Colon (tissue), 2 donors: ENCODE data around the gene ZNF592.
"Not testable (repeated sequence)": the region's sequence is repeated elsewhere in the genome, so short reads cannot be mapped to it uniquely, and the experiment has no call there.

Source experiments
- FAIRE-seq: peaks from 2 replicates; lab custom pipeline; 2012; peaks lifted over from hg19 to GRCh38; lab: Jason Lieb, UNC
- donor health status: control.
- donor health status: control.

The ZNF592 gene

DNA sequence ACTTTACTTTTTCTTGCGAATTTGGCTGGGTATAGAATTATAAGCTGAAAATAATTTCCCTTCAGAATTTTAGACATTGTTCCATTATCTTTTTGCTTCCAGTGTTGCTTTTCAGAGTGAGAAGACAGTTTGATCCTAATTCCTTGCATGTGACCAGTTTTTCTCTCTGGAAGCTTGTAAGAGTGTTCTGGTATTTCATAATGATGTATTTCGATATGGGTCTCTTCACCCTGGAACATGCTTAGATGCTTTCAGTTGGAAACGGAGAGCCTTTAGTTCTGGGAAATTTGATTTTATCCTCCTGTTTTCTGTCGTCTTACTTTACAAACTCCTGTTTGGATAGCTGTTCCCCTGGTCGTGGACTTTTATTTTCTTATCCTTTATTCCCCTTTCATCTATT is 82.6 kb downstream of the ZNF592 start:
- no peak for FAIRE-seq

DNA sequence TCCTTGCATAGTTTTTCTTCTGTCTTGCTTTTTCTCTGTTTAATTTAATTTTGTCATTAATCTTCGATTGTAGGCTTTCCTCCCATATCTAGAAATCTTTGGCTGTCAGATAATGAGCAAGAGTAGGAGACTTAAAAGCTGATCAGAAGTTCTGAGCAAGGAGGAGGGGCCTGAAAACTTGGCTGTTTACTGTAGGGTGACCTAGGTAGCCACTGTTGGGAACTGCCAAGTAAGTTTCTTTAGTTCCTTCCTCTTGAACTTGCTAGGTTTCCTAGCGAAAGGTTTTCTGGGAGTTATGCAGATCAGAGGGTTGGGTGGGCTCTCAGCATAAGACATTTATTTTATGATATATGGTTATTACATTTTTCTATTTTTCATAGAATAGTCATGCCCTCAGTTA is 83.2 kb downstream of the ZNF592 start:
- no peak for FAIRE-seq

GRCh38 chr15:84832448-84833040 is 84.2 kb downstream of the ZNF592 start:
- no peak for FAIRE-seq

GRCh38 chr15:84833447-84834228 is 85.2 kb downstream of the ZNF592 start:
- FAIRE-seq, result no peak

GRCh38 chr15:84834229-84834955 is 86.0 kb downstream of the ZNF592 start:
- no peak for FAIRE-seq

GRCh38 chr15:84834969-84835368 is 86.6 kb downstream of the ZNF592 start:
- no peak for FAIRE-seq

DNA sequence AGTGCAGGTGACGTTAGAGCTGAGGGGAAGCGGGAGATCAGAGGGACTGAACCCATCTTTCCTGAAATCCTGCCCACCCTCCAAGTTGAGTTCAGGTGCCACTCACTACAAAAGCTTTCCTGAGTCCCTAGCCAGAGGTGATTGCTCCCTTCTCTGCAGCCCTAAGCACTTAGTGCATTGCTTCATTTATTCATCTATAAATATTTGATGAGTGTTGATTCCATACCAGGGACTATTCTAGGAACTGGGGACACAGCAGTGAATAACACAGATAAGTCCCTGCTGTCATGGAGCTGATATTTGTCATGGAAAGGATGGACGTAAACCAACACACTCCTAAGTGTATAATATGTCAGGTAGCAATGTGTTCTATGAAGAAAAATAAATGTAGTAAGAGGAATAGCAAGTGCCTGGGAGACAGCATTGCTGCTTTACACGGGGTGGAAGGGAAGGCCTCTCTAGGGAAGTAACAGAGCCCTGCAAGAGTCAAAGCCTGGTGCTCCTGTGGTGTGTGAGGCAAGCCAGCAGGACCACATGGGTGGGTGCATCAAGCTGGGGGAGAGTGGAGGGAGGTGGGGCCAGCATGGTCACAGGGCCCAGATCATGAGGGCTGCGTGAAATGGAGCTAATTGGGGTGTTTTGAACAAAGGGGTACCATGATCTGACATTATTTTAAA is 87.4 kb downstream of the ZNF592 start:
- FAIRE-seq, result no peak

DNA sequence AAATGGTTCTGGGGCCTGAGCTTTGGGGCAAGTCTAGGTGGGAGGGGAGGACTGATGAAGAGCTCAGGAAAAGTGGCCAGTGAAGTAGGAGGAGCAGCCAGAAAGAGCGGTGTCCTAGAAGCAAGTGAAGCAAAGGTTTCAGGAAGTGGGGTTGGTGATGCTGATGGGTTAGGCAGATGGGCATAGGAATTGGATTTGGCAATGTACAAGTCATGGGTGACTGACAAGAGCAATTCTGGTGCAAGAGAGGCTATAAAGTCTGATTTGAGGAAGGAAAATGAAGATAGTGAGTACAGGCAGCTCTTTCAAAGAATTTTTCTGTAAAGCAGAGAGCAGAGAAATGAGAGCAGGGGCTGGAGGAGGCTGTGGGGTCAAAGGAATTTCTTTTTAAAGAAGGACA is 88.5 kb downstream of the ZNF592 start:
- no peak for FAIRE-seq

DNA sequence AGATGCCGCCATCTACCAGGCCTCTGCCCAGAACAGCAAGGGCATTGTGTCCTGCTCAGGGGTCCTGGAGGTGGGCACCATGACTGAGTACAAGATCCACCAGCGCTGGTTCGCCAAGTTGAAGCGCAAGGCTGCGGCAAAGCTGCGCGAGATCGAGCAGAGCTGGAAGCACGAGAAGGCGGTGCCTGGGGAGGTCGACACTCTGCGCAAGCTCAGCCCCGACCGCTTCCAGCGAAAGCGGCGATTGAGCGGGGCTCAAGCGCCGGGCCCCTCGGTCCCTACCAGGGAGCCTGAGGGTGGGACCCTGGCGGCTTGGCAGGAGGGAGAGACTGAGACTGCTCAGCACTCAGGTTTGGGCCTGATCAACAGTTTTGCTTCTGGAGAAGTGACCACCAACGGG is 91.3 kb downstream of the ZNF592 start:
- no peak for FAIRE-seq

GRCh38 chr15:84840255-84840654 is 91.9 kb downstream of the ZNF592 start:
- FAIRE-seq, result no peak

GRCh38 chr15:84840741-84841429 is 92.5 kb downstream of the ZNF592 start:
- FAIRE-seq, result no peak

DNA sequence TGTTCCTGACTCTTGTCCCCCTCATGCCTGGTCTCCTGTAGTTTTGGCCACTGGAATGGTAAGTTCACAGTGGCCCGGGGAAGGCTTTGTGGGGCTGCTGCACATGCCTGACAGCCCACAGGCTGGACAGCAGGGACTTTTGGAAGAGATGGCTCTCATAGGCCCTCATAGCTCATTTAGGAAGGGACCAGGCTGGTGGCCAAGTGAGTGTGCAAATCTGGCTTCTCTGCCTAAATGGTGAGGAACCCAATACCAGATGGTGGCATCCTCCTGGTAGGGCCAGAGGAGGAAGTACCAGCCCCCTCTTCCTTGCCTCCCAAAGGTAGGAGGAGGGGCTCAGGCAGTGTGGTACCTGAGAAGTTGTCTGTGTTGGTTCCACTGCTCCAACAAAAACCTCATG is 94.4 kb downstream of the ZNF592 start:
- FAIRE-seq, result no peak

- FAIRE-seq, result no peak
Measured at GRCh38 chr15:84844964-84845363, 96.6 kb downstream of the ZNF592 start.

DNA sequence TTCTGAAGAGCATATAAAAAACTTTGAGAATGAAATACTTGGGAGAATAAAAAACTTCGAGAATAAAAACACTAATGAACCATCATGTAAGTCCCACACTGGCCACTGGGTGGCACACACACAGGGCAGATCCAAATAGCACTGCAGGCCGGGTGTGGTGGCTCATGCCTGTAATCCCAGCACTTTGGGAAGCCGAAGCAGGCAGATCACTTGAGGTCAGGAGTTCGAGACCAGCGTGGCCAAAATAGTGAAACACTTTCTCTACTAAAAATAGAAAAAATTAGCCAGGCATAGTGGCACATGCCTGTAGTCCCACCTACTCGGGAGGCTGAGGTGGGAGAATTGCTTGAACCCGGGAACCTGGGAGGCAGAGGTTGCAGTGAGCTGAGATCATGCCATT is 97.2 kb downstream of the ZNF592 start:
- FAIRE-seq, result not testable (repeated sequence)

GRCh38 chr15:84846269-84846668 is 97.9 kb downstream of the ZNF592 start:
- no peak for FAIRE-seq

DNA sequence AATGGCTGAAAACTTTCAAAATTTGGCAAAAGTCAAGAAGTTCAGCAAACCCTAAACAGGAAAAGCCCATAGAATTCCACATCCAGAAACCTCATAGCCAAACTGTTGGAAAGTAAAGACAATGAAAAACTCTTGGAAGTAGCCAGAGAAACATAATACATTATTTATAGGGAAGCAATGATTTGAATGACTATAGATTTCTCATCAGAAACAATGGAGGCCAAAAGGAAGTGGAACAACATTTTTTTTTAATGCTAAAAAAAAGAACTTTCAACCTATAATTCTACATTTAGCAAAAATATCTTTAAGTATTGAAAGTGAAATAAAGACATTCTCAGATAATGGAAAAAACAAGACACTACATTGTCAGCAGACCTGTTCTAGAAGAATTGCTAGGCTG is 99.0 kb downstream of the ZNF592 start:
- no peak for FAIRE-seq

- no peak for FAIRE-seq
Measured at GRCh38 chr15:84852212-84852611, 103.8 kb downstream of the ZNF592 start.

DNA sequence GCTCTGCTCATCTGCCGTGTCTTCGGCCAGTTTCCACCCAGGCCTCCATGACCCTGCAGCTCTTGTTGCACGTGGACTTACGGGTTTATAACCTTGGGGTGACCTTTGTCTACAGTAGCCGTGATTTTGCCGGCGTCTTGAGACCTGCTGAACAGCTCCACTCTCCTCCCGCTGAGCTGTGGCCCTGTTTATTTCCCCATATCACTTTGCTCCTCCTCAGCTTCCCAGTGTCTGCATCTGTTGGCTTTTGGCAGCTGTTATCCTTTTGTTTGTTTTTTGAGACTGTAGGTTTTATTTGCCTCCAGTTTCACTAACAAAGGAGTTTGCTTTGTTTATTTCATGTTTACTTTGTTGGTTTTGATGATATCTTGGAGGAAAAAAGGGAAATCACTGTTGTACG is 106.7 kb downstream of the ZNF592 start:
- FAIRE-seq, result no peak

DNA sequence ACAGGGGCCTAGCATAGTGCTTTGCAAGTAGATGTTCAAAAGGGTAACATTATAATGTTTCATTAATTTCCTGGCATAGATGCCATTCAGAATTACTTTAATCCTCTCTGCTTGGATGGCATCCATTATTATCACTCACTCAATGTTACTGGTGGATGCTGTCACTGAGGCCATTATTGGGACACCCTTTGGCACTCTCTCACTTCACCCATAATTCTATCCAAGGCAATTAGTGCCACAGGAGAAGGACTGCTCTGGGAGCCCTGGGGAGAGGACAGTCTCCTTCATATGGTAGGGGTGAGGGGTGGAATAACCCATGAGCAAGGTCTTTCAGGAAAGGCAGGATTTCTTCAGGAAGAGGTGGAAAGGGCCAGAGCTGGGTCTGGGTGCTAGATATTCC is 107.4 kb downstream of the ZNF592 start:
- FAIRE-seq, result no peak
